Measurements from ENCODE around the gene TARDBP. TPM values are rescaled to one million over a fixed set of nuclear protein-coding genes. Genes with fewer than 3 reads are reported as not detected.

The TARDBP gene
- total and polyA plus RNA-seq, 5 donors from 2014 or later = 65.1 to 132 (median 79.3) TPM

- ATAC-seq (ENCODE audit: low read depth in 2 of 2) = no peak
- no peak for DNase-seq
- Mint-ChIP-seq H3K9me3 (no peaks in the 10 kb centered on the region), H3K4me1 (peaks cover 0 to 19% (median 8%) of the 10 kb centered on the region in 4 donors), H3K36me3 (no peaks in the 10 kb centered on the region), H3K27me3 (peaks cover 8% of the 10 kb centered on the region), H3K27ac (peak overlapping the region in 1 of 3 donors; percentile 18), H3K4me3 (peak overlapping the region in 2 of 4 donors; percentile 17 to 41)
- Histone ChIP-seq H3K27ac (ENCODE audit: insufficient read depth, low read length, poor library complexity, severe bottlenecking) (no peak overlapping the region), H3K36me3 (ENCODE audit: control insufficient read depth, insufficient read depth, low read length) (peaks cover 13% of the 10 kb centered on the region), H3K4me3 (ENCODE audit: low read depth, low read length) (no peak overlapping the region), H3K4me1 (ENCODE audit: control insufficient read depth, insufficient read depth, low read length, poor library complexity, severe bottlenecking) (peaks cover 8% of the 10 kb centered on the region), H3K27me3 (ENCODE audit: control insufficient read depth, insufficient read depth, low read length) (no peaks in the 10 kb centered on the region), H3K9me3 (ENCODE audit: control insufficient read depth in 2 of 2, low read length in 2 of 2) (no peaks in the 10 kb centered on the region)
Measured at GRCh38 chr1:11054181-11054580, 41.7 kb downstream of the TARDBP start.

GRCh38 chr1:11054666-11055065 lies 42.2 kb downstream of the TARDBP start:
- H3K27ac Mint-ChIP-seq = peak overlapping the region in 1 of 3 donors; percentile 18
- H3K9me3 Mint-ChIP-seq = no peaks in the 10 kb centered on the region
- Histone ChIP-seq H3K4me1 (ENCODE audit: control insufficient read depth, insufficient read depth, low read length, poor library complexity, severe bottlenecking) (peaks cover 11% of the 10 kb centered on the region), H3K27me3 (ENCODE audit: control insufficient read depth, insufficient read depth, low read length) (no peaks in the 10 kb centered on the region), H3K4me3 (ENCODE audit: low read depth, low read length) (no peak overlapping the region), H3K9me3 (ENCODE audit: control insufficient read depth in 2 of 2, low read length in 2 of 2) (no peaks in the 10 kb centered on the region), H3K36me3 (ENCODE audit: control insufficient read depth, insufficient read depth, low read length) (peaks cover 13% of the 10 kb centered on the region), H3K27ac (ENCODE audit: insufficient read depth, low read length, poor library complexity, severe bottlenecking) (no peak overlapping the region)
- no peaks in the 10 kb centered on the region for H3K36me3 Mint-ChIP-seq
- DNase-seq (no peak), ATAC-seq (ENCODE audit: low read depth in 2 of 2) (no peak)
- peaks cover 8% of the 10 kb centered on the region for H3K27me3 Mint-ChIP-seq
- H3K4me1 Mint-ChIP-seq = peaks cover 0 to 19% (median 8%) of the 10 kb centered on the region in 4 donors
- H3K4me3 Mint-ChIP-seq = peak overlapping the region in 2 of 4 donors; percentile 17 to 41

- Mint-ChIP-seq H3K36me3 (no peaks in the 10 kb centered on the region), H3K4me1 (peaks cover under 1 to 24% (median 10%) of the 10 kb centered on the region in 4 donors), H3K27ac (no peak overlapping the region), H3K27me3 (peaks cover 8% of the 10 kb centered on the region), H3K9me3 (no peaks in the 10 kb centered on the region), H3K4me3 (peak overlapping the region in 1 of 4 donors; percentile 70)
- H3K27ac ChIP-seq (ENCODE audit: insufficient read depth, low read length, poor library complexity, severe bottlenecking) = no peak overlapping the region
- peaks cover 13% of the 10 kb centered on the region for H3K36me3 ChIP-seq (ENCODE audit: control insufficient read depth, insufficient read depth, low read length)
- ATAC-seq (ENCODE audit: low read depth in 2 of 2) = no peak
- H3K4me3 ChIP-seq (ENCODE audit: low read depth, low read length) = no peak overlapping the region
- peaks cover 16% of the 10 kb centered on the region for H3K4me1 ChIP-seq (ENCODE audit: control insufficient read depth, insufficient read depth, low read length, poor library complexity, severe bottlenecking)
- no peaks in the 10 kb centered on the region for H3K27me3 ChIP-seq (ENCODE audit: control insufficient read depth, insufficient read depth, low read length)
- no peak for DNase-seq
- no peaks in the 10 kb centered on the region for H3K9me3 ChIP-seq (ENCODE audit: control insufficient read depth in 2 of 2, low read length in 2 of 2)
Measured at GRCh38 chr1:11055676-11056075, 43.2 kb downstream of the TARDBP start.

GRCh38 chr1:11056504-11056903 lies 44.0 kb downstream of the TARDBP start:
- H3K4me3 Mint-ChIP-seq = peak overlapping the region in 2 of 4 donors; percentile 70 to 75
- H3K9me3 Mint-ChIP-seq = no peaks in the 10 kb centered on the region
- ATAC-seq (ENCODE audit: low read depth in 2 of 2) (no peak), DNase-seq (no peak)
- peaks cover 8% of the 10 kb centered on the region for H3K27me3 Mint-ChIP-seq
- Histone ChIP-seq H3K36me3 (ENCODE audit: control insufficient read depth, insufficient read depth, low read length) (peaks cover 13% of the 10 kb centered on the region), H3K27me3 (ENCODE audit: control insufficient read depth, insufficient read depth, low read length) (no peaks in the 10 kb centered on the region), H3K4me1 (ENCODE audit: control insufficient read depth, insufficient read depth, low read length, poor library complexity, severe bottlenecking) (peaks cover 21% of the 10 kb centered on the region), H3K27ac (ENCODE audit: insufficient read depth, low read length, poor library complexity, severe bottlenecking) (no peak overlapping the region), H3K4me3 (ENCODE audit: low read depth, low read length) (no peak overlapping the region), H3K9me3 (ENCODE audit: control insufficient read depth in 2 of 2, low read length in 2 of 2) (no peaks in the 10 kb centered on the region)
- H3K36me3 Mint-ChIP-seq = no peaks in the 10 kb centered on the region
- no peak overlapping the region for H3K27ac Mint-ChIP-seq
- H3K4me1 Mint-ChIP-seq = peaks cover 5 to 29% (median 14%) of the 10 kb centered on the region in 4 donors

GRCh38 chr1:11057477-11057876 lies 45.0 kb downstream of the TARDBP start:
- Histone ChIP-seq H3K36me3 (ENCODE audit: control insufficient read depth, insufficient read depth, low read length) (peaks cover 13% of the 10 kb centered on the region), H3K4me3 (ENCODE audit: low read depth, low read length) (no peak overlapping the region), H3K27me3 (ENCODE audit: control insufficient read depth, insufficient read depth, low read length) (no peaks in the 10 kb centered on the region), H3K9me3 (ENCODE audit: control insufficient read depth in 2 of 2, low read length in 2 of 2) (no peaks in the 10 kb centered on the region), H3K4me1 (ENCODE audit: control insufficient read depth, insufficient read depth, low read length, poor library complexity, severe bottlenecking) (peaks cover 21% of the 10 kb centered on the region), H3K27ac (ENCODE audit: insufficient read depth, low read length, poor library complexity, severe bottlenecking) (no peak overlapping the region)
- peaks cover under 1% of the 10 kb centered on the region for H3K27me3 Mint-ChIP-seq
- H3K4me3 Mint-ChIP-seq = peak overlapping the region in 3 of 4 donors; percentile 21 to 63 (median 61)
- ATAC-seq (ENCODE audit: low read depth in 2 of 2) = no peak
- H3K27ac Mint-ChIP-seq = peak overlapping the region in 2 of 3 donors; percentile 20 to 25
- DNase-seq = no peak
- peaks cover 5 to 36% (median 13%) of the 10 kb centered on the region in 4 donors for H3K4me1 Mint-ChIP-seq
- no peaks in the 10 kb centered on the region for H3K9me3 Mint-ChIP-seq
- no peaks in the 10 kb centered on the region for H3K36me3 Mint-ChIP-seq

GRCh38 chr1:11058026-11058425 lies 45.6 kb downstream of the TARDBP start:
- DNase-seq = no peak
- H3K4me1 ChIP-seq (ENCODE audit: control insufficient read depth, insufficient read depth, low read length, poor library complexity, severe bottlenecking) = peaks cover 21% of the 10 kb centered on the region
- peaks cover 13% of the 10 kb centered on the region for H3K36me3 ChIP-seq (ENCODE audit: control insufficient read depth, insufficient read depth, low read length)
- ATAC-seq (ENCODE audit: low read depth in 2 of 2) = no peak
- Mint-ChIP-seq H3K4me1 (peaks cover 7 to 39% (median 13%) of the 10 kb centered on the region in 4 donors), H3K27ac (peak overlapping the region in 2 of 3 donors; percentile 20 to 25), H3K27me3 (no peaks in the 10 kb centered on the region), H3K9me3 (no peaks in the 10 kb centered on the region), H3K4me3 (peak overlapping the region; percentile 44 to 93 (median 69)), H3K36me3 (no peaks in the 10 kb centered on the region)
- no peaks in the 10 kb centered on the region for H3K27me3 ChIP-seq (ENCODE audit: control insufficient read depth, insufficient read depth, low read length)
- no peak overlapping the region for H3K27ac ChIP-seq (ENCODE audit: insufficient read depth, low read length, poor library complexity, severe bottlenecking)
- no peaks in the 10 kb centered on the region for H3K9me3 ChIP-seq (ENCODE audit: control insufficient read depth in 2 of 2, low read length in 2 of 2)
- H3K4me3 ChIP-seq (ENCODE audit: low read depth, low read length) = no peak overlapping the region

GRCh38 chr1:11058595-11059154 lies 46.2 kb downstream of the TARDBP start:
- peak overlapping the region; percentile 84 to 93 (median 91) for H3K4me3 Mint-ChIP-seq
- peaks cover 13% of the 10 kb centered on the region for H3K36me3 ChIP-seq (ENCODE audit: control insufficient read depth, insufficient read depth, low read length)
- H3K27ac ChIP-seq (ENCODE audit: insufficient read depth, low read length, poor library complexity, severe bottlenecking) = no peak overlapping the region
- H3K4me1 Mint-ChIP-seq = peaks cover 7 to 44% (median 16%) of the 10 kb centered on the region in 4 donors
- peak overlapping the region in 2 of 3 donors; percentile 75 to 93 for H3K27ac Mint-ChIP-seq
- peaks cover 21% of the 10 kb centered on the region for H3K4me1 ChIP-seq (ENCODE audit: control insufficient read depth, insufficient read depth, low read length, poor library complexity, severe bottlenecking)
- no peaks in the 10 kb centered on the region for H3K9me3 Mint-ChIP-seq
- no peaks in the 10 kb centered on the region for H3K27me3 Mint-ChIP-seq
- ATAC-seq (ENCODE audit: low read depth in 2 of 2) (no peak), DNase-seq (no peak)
- no peaks in the 10 kb centered on the region for H3K36me3 Mint-ChIP-seq
- no peaks in the 10 kb centered on the region for H3K27me3 ChIP-seq (ENCODE audit: control insufficient read depth, insufficient read depth, low read length)
- no peak overlapping the region for H3K4me3 ChIP-seq (ENCODE audit: low read depth, low read length)
- H3K9me3 ChIP-seq (ENCODE audit: control insufficient read depth in 2 of 2, low read length in 2 of 2) = no peaks in the 10 kb centered on the region
